Suprapubic skin (tissue), 4 donors: ENCODE measurements around the gene CROCC2. TPM values are rescaled to one million over a fixed set of nuclear protein-coding genes. Genes with fewer than 3 reads are reported as not detected.
A peak's percentile ranks its signal among the peaks of the same experiment; 100 is the strongest.

Source experiments
- DNase-seq, 2 donors: peaks; one replicate each; pipeline ENCODE4 v3.0.0-alpha.2; 2019; ENCODE audit warnings: low spot score in 2 of 2
- H3K27ac ChIP-seq: fragments of 200-600 bp; sonication (generic); one replicate; pipeline ENCODE4 v1.5.1; 2019
- H3K27me3 ChIP-seq: fragments of 200-600 bp; sonication (generic); one replicate; pipeline ENCODE4 v1.5.1; 2019
- H3K36me3 ChIP-seq: fragments of 200-600 bp; sonication (generic); one replicate; pipeline ENCODE4 v1.5.1; 2019
- H3K4me1 ChIP-seq: fragments of 200-600 bp; sonication (generic); one replicate; pipeline ENCODE4 v1.5.1; 2019
- H3K4me3 ChIP-seq: fragments of 200-600 bp; sonication (generic); one replicate; pipeline ENCODE4 v1.5.1; 2019; ENCODE audit warnings: mild to moderate bottlenecking
- H3K9me3 ChIP-seq: fragments of 200-600 bp; sonication (generic); one replicate; pipeline ENCODE4 v1.5.1; 2019
- EP300 ChIP-seq: sonication (generic); formaldehyde crosslinking; IDR thresholded peaks from one replicate; pipeline ENCODE4 v1.6.1; 2017; ENCODE audit warnings: antibody characterized with exemption
- POLR2A ChIP-seq, 2 donors: fragments of 450-650 bp; IDR thresholded peaks; one replicate each; pipeline ENCODE4 v1.6.1; 2017; ENCODE audit warnings: antibody characterized with exemption in 2 of 2, mild to moderate bottlenecking in 2 of 2, moderate library complexity in 2 of 2
- POLR2AphosphoS5 ChIP-seq, 3 donors: sonication (generic); formaldehyde crosslinking; IDR thresholded peaks; one replicate each; pipeline ENCODE4 v1.6.1; 2017; ENCODE audit warnings: antibody characterized with exemption in 3 of 3
- whole genome bisulfite sequencing: methylation state at CpG from one replicate; pipeline ENCODE4 v1.1.5; 2018; 5-methylcytosine and 5-hydroxymethylcytosine counted together
- total RNA-seq, 4 donors: library from RNA; depleted of rRNA; stranded (reverse); fragments of >200 nt; gene quantifications; one replicate each; pipeline ENCODE4 v1.1.0, GENCODE V29; 2016
- TF ChIP-seq, protein P1 (sequence below), 2 donors: fragments of 200-600 bp in 1 of 2; fragments of 450-650 bp in 1 of 2; sonication (generic) in 1 of 2; IDR thresholded peaks; one replicate each; pipeline ENCODE4 v1.5.1; 2016 to 2019; ENCODE audit warnings: antibody characterized with exemption in 2 of 2, mild to moderate bottlenecking in 1 of 2, moderate library complexity in 1 of 2

CROCC2 gene
- total RNA-seq, 4 donors from 2014 or later: not detected

GRCh38 chr2:240894006-240894405 lies 12.1 kb upstream of the CROCC2 start:
- H3K27me3 ChIP-seq: no peaks in the 10 kb centered on the region
- no peaks in the 10 kb centered on the region for H3K9me3 ChIP-seq
- peak overlapping the region; percentile 21 for H3K4me3 ChIP-seq
- WGBS: 33% methylated on average over 2 of the region's 9 CpGs
- TF ChIP-seq EP300 (no peak), POLR2AphosphoS5 (IDR thresholded peaks at IDR 0.05) (no peak), POLR2A (IDR thresholded peaks at IDR 0.05) (no peak)
- TF ChIP-seq, protein P1, sequence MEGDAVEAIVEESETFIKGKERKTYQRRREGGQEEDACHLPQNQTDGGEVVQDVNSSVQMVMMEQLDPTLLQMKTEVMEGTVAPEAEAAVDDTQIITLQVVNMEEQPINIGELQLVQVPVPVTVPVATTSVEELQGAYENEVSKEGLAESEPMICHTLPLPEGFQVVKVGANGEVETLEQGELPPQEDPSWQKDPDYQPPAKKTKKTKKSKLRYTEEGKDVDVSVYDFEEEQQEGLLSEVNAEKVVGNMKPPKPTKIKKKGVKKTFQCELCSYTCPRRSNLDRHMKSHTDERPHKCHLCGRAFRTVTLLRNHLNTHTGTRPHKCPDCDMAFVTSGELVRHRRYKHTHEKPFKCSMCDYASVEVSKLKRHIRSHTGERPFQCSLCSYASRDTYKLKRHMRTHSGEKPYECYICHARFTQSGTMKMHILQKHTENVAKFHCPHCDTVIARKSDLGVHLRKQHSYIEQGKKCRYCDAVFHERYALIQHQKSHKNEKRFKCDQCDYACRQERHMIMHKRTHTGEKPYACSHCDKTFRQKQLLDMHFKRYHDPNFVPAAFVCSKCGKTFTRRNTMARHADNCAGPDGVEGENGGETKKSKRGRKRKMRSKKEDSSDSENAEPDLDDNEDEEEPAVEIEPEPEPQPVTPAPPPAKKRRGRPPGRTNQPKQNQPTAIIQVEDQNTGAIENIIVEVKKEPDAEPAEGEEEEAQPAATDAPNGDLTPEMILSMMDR (IDR thresholded peaks at IDR 0.05): no peak
- no peak for DNase-seq
- no peak overlapping the region for H3K27ac ChIP-seq
- H3K36me3 ChIP-seq: no peaks in the 10 kb centered on the region
- H3K4me1 ChIP-seq: peaks cover 68% of the 10 kb centered on the region

DNA sequence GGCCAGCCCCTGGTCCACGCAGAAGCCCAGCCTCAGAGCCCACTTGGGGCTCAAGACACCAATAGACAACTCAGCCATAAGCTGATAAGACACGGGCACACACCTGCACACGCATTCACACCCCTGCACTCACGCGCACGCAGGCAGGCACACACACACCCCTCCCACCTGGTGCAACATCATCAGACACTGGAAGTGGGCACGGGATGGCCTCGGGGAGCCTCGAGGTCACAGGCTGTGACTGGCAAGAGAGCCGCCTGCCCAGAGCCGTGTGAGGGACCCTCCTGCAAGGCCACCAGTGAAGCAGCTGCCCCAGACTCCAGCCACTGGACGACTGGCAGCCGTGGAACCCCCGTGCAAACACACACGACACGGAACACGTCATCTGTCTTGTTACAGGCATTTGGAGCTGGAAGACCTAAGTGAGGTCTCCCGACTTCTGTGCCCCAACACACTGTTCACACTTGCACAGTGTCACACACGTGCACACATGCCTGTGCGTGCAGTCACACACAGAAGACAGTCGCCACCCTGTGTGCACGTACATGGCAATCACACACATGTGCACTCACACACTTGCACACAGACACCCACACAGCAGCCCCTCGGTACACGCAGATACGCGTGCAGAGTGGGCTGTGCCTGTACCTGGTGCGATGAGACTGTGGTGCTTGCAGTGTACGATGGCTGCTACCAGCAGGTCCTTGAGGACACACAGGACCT lies 11.1 kb upstream of the CROCC2 start:
- Histone ChIP-seq H3K4me3 (peak overlapping the region; percentile 40), H3K27ac (no peak overlapping the region), H3K4me1 (peaks cover 74% of the 10 kb centered on the region), H3K27me3 (no peaks in the 10 kb centered on the region), H3K9me3 (no peaks in the 10 kb centered on the region), H3K36me3 (no peaks in the 10 kb centered on the region)
- no peak for DNase-seq
- 81% methylated on average over 12 of the region's 28 CpGs for WGBS
- no peak for TF ChIP-seq POLR2A (IDR thresholded peaks at IDR 0.05)
- TF ChIP-seq, protein P1 (IDR thresholded peaks at IDR 0.05): no peak
- no peak for TF ChIP-seq POLR2AphosphoS5 (IDR thresholded peaks at IDR 0.05)
- no peak for TF ChIP-seq EP300

DNA sequence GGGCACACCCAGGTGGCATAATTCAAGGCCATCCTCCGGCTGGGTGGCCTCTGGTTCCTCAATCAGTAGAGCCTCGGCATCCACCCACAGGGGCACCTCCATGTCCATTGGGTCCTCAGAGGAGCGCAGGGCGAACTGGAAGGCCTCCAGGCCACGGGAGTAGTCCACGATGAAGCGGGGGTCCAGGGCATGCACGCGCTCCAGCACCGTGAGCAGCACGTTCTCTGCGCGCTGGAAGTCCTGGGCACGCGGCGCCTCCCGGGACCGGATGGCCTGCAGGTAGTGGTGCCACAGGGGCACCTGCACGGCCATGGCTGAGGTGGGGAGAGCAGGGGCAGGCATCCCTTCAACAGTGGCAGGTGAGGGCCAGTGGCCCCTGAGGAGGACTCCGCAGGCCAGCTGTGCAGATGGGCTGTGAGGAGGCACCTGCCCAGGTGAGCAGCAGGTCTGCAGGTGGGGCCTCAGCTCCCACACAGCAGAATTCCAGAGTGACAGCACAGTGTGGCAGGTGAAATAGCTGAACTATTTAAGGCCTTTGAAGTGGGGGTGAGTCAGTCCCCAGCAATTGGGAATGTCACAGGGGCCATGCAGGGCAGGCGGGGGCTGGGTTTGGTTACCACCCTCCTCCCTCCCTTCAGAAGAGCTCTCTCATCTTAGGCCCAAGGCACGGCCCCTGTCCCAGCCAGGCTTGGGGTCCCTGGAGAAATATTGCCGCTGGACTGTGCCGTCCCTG lies 10.3 kb upstream of the CROCC2 start, which contains the start of gene MAB21L4:
TSS of gene MAB21L4 (minus strand) at position 501 of the 733 bp plus-strand sequence. CDS start at position 342, 159 bp downstream.
- TF ChIP-seq POLR2AphosphoS5 (IDR thresholded peaks at IDR 0.05) (no peak), POLR2A (IDR thresholded peaks at IDR 0.05) (no peak), EP300 (no peak)
- TF ChIP-seq, protein P1 (IDR thresholded peaks at IDR 0.05): no peak
- Histone ChIP-seq H3K4me1 (peaks cover 74% of the 10 kb centered on the region), H3K4me3 (peak within 1 kb of the TSS; percentile 40), H3K36me3 (no peaks in the 10 kb centered on the region), H3K9me3 (no peaks in the 10 kb centered on the region), H3K27ac (peak within 1 kb of the TSS; percentile 85), H3K27me3 (no peaks in the 10 kb centered on the region)
- DNase-seq: no peak
- 89% methylated on average over 22 of the region's 24 CpGs for WGBS

DNA sequence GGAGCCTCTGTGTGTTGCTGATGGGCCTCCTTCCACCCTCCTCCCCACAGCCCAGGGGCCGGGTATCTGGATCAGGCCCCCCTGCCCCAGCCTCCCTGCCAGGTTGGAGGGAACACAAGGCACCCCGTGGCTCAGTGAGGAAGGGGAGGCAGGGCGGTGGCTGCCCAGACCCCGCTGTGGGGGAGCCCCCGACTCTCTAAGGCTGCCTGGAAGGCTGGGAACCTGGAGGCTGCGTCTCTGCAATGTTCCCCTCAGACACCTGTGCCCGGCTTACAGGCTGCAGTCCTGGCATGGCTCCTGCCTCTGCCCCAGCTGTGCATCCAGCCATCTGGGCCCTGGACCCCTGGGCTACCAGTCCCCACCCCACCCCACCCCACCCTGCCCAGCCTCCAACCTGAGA lies 9.7 kb upstream of the CROCC2 start:
- no peaks in the 10 kb centered on the region for H3K9me3 ChIP-seq
- no peak for DNase-seq
- H3K4me1 ChIP-seq: peaks cover 74% of the 10 kb centered on the region
- H3K27ac ChIP-seq: peak overlapping the region; percentile 80
- no peaks in the 10 kb centered on the region for H3K36me3 ChIP-seq
- TF ChIP-seq, protein P1 (IDR thresholded peaks at IDR 0.05): no peak
- TF ChIP-seq POLR2AphosphoS5 (IDR thresholded peaks at IDR 0.05) (no peak), EP300 (no peak)
- H3K4me3 ChIP-seq: peak overlapping the region; percentile 40
- H3K27me3 ChIP-seq: no peaks in the 10 kb centered on the region
- WGBS: 33% methylated on average over 1 of the region's 7 CpGs
